Activated T-cell treated with anti-CD3 and anti-CD28 coated beads, Interleukin-2, amount 50 U/mL, for 72 hours (primary cell): ENCODE measurements around the gene C21orf58. TPM values are rescaled to one million over a fixed set of nuclear protein-coding genes. Genes with fewer than 3 reads are reported as not detected.

Experiments used
- ATAC-seq, 2 donors: fragments of 150-1000 bp; cut with Tn5 transposase; replicated peaks in 1 of 2; 2 replicates each; pipeline ENCODE4 v1.10.0; 2021; ENCODE audit warnings: moderate library complexity in 2 of 2, mild to moderate bottlenecking in 1 of 2
- DNase-seq, 2 donors: peaks; one replicate each; pipeline ENCODE4 v3.0.0; 2021 to 2022; ENCODE audit warnings: mixed read lengths in 1 of 2
- H3K27ac Mint-ChIP-seq: one replicate; pipeline ENCODE4 v1.8.0; 2022; ENCODE audit warnings: mild to moderate bottlenecking, moderate library complexity, mixed read lengths
- H3K27me3 Mint-ChIP-seq: one replicate; pipeline ENCODE4 v1.8.0; 2022; ENCODE audit warnings: low read depth, mixed read lengths
- H3K36me3 Mint-ChIP-seq, 2 donors: one replicate each; pipeline ENCODE4 v1.8.0; 2022; ENCODE audit warnings: mixed read lengths in 2 of 2, mild to moderate bottlenecking in 1 of 2; ENCODE audit not compliant: insufficient read depth in 2 of 2
- H3K4me1 Mint-ChIP-seq: one replicate; pipeline ENCODE4 v1.8.0; 2022; ENCODE audit warnings: low read depth, mixed read lengths
- H3K4me3 Mint-ChIP-seq, 2 donors: one replicate each; pipeline ENCODE4 v1.8.0; 2022; ENCODE audit warnings: mild to moderate bottlenecking in 2 of 2, mixed read lengths in 2 of 2, moderate library complexity in 2 of 2
- H3K9me3 Mint-ChIP-seq, 2 donors: one replicate each; pipeline ENCODE4 v1.8.0; 2022; ENCODE audit warnings: mixed read lengths in 2 of 2
- total RNA-seq, 2 donors: library from RNA; stranded (reverse); gene quantifications; one replicate each; pipeline ENCODE4 v1.2.3, GENCODE V29; 2022

The C21orf58 gene
- total RNA-seq, 2 donors from 2014 or later = 37.5 to 39.8 TPM

GRCh38 chr21:46268371-46268770 lies 55.3 kb downstream of the C21orf58 start:
- ATAC-seq (no peak), DNase-seq (no peak)
- Mint-ChIP-seq H3K4me3 (no peak overlapping the region), H3K36me3 (peaks cover 7 to 20% of the 10 kb centered on the region in 2 donors), H3K27ac (no peak overlapping the region), H3K27me3 (no peaks in the 10 kb centered on the region), H3K9me3 (no peaks in the 10 kb centered on the region), H3K4me1 (no peaks in the 10 kb centered on the region)

DNA sequence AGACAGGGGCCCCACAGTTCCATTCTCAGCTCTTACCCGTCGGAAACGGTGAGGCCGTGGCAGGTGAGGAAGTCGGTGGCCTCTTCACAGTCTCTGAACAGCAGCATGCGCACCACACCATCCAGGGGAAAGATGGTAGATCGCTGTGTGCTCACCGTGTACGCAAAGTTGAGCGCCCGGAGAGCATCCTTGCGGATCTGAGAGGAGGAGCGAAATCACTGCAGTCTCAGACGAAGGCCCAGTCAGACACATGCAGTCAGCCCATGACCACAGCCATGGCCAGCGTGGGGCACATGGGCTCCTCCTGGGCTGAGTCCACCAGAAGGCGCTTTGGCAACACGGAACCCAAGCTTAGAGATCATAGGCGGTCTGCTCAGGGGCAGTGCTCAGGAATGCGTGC lies 56.7 kb downstream of the C21orf58 start:
- ATAC-seq (no peak), DNase-seq (no peak)
- H3K4me1 Mint-ChIP-seq = no peaks in the 10 kb centered on the region
- H3K36me3 Mint-ChIP-seq = peaks cover 2 to 14% of the 10 kb centered on the region in 2 donors
- no peaks in the 10 kb centered on the region for H3K9me3 Mint-ChIP-seq
- H3K27ac Mint-ChIP-seq = no peak overlapping the region
- no peaks in the 10 kb centered on the region for H3K27me3 Mint-ChIP-seq
- no peak overlapping the region for H3K4me3 Mint-ChIP-seq

GRCh38 chr21:46265736-46266525 lies 57.7 kb downstream of the C21orf58 start:
- H3K27ac Mint-ChIP-seq = no peak overlapping the region
- H3K27me3 Mint-ChIP-seq = no peaks in the 10 kb centered on the region
- H3K4me1 Mint-ChIP-seq = no peaks in the 10 kb centered on the region

GRCh38 chr21:46264690-46265144 lies 59.0 kb downstream of the C21orf58 start:
- no peak overlapping the region for H3K27ac Mint-ChIP-seq

More at GRCh38 chr21:46265736-46266525, 57.7 kb downstream of the C21orf58 start:
- no peak overlapping the region for H3K4me3 Mint-ChIP-seq
- ATAC-seq (no peak), DNase-seq (no peak)
- peaks cover 2 to 17% of the 10 kb centered on the region in 2 donors for H3K36me3 Mint-ChIP-seq
- no peaks in the 10 kb centered on the region for H3K9me3 Mint-ChIP-seq

DNA sequence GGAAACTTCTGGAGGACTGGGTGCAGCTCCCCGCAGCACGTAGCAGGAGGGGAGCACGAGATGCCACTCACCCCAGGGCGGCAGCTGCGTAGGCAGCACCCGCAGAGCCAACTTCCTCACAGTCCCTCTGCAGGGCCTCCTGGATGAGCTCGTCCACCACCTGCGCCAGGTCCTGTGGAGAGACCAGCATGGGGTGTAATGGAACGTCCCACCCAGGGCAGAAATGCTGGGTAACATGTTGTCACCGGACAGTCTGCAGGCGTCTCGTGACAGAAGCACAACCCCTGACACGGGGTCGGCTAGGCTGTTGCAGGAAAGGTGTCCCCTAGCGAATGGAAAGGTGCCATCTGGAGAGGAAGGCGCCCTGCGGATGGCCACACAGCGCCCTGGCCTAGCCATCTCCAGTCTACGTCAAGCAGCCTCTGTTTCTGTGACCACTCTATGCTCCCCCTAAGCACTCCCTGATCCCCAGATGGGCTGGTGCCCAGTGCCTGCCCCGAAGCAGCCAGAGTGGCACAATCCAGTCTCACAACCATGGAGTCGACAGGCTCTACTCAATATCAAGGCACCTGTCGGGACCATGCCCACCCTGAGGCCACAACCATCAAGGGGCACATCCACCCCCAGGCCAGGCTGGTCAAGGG lies 59.5 kb downstream of the C21orf58 start:
- no peak for ATAC-seq
- no peaks in the 10 kb centered on the region for H3K27me3 Mint-ChIP-seq
- H3K36me3 Mint-ChIP-seq = peaks cover 2 to 15% of the 10 kb centered on the region in 2 donors

More at GRCh38 chr21:46264690-46265144, 59.0 kb downstream of the C21orf58 start:
- no peaks in the 10 kb centered on the region for H3K9me3 Mint-ChIP-seq
- ATAC-seq (no peak), DNase-seq (no peak)
- H3K36me3 Mint-ChIP-seq = peaks cover 2 to 12% of the 10 kb centered on the region in 2 donors
- H3K27me3 Mint-ChIP-seq = no peaks in the 10 kb centered on the region
- H3K4me1 Mint-ChIP-seq = no peaks in the 10 kb centered on the region
- H3K4me3 Mint-ChIP-seq = no peak overlapping the region

DNA sequence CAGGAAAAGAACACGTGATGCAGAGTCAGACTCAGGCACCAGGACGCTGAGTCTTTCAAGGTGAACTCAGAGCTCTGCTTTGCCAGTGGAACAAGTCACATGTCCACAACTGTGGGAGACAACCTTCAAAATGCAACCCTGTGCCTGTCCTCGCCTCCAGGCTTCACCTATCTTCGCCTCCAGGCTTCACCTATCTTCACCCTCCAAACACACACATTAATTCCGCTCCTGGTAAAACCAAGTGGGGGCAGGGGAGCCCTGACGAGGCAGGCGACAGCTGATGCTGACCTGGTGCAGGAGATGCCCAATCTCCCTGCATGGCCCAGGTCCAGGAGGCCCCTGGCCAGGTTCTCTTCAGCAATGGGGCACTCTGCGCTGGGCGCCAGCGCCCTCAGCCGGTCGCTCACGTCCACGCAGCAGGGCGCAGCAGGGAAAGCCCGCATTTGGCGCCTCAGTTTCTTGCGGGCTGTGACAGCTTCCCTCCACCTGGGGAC lies 67.1 kb downstream of the C21orf58 start:
- H3K4me3 Mint-ChIP-seq = no peak overlapping the region
- H3K27ac Mint-ChIP-seq = no peak overlapping the region
- no peaks in the 10 kb centered on the region for H3K27me3 Mint-ChIP-seq
- peaks cover 9 to 47% of the 10 kb centered on the region in 2 donors for H3K36me3 Mint-ChIP-seq
- ATAC-seq = no peak
- peaks cover 22% of the 10 kb centered on the region for H3K4me1 Mint-ChIP-seq
- H3K9me3 Mint-ChIP-seq = peaks cover 0 to 1% of the 10 kb centered on the region in 2 donors
- no peak for DNase-seq

More for the DNA sequence above, 59.5 kb downstream of the C21orf58 start:
- H3K27ac Mint-ChIP-seq = no peak overlapping the region
- H3K4me1 Mint-ChIP-seq = no peaks in the 10 kb centered on the region
- H3K4me3 Mint-ChIP-seq = no peak overlapping the region
- H3K9me3 Mint-ChIP-seq = no peaks in the 10 kb centered on the region
- DNase-seq = no peak

DNA sequence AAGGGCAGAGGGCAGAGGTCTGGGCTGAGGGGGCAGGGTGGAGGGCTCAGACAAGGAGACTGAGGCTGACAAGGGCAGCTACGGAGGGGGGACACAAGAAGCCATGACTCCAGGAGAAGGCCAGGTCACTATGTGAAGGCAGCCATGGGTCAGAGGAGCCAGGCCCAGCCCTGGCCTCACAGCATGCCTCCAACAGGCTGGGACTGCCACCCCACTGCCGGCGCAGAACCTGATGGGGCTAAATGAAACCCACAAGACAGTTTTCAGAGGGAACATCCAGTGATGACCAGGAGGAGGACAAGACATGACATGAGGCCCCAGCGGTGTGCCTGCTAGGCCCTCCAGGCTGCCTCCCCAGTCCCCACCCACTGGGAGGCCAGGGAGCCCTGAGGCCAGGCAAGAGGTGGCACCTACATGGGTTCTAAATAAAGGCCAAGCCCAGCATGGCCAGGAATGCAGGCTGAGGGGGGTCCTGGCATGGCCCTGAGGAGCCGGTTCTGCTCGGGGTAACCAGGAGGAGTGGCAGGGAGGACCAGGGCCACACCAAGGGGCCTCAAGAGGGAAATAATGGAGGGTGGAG lies 67.8 kb downstream of the C21orf58 start:
- Mint-ChIP-seq H3K4me1 (peaks cover 26% of the 10 kb centered on the region), H3K9me3 (peaks cover 0 to 1% of the 10 kb centered on the region in 2 donors), H3K4me3 (no peak overlapping the region), H3K27ac (no peak overlapping the region), H3K36me3 (peaks cover 9 to 46% of the 10 kb centered on the region in 2 donors), H3K27me3 (no peaks in the 10 kb centered on the region)
- ATAC-seq = no peak
- no peak for DNase-seq

DNA sequence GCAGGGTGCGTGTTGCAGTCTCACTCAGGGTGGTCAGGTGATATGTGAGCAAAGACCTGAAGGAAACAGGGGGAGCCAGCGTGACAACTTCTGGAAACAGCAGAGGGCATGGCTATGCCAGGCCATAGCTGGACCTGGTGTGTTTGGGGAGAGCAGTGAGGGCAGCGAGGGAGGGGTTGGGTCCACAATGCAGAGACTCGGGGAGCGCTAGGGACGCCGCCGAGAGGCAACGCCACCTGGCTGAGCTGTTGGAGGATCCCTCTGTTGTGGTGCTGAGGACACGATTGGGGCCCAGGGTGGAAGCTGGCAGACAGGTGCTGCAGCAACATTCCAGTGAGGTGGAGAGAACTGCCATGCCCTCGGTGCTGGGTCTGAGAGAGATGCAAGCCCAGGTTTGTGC lies 68.5 kb downstream of the C21orf58 start:
- H3K27ac Mint-ChIP-seq = peak overlapping the region; percentile 27
- H3K4me3 Mint-ChIP-seq = no peak overlapping the region
- H3K27me3 Mint-ChIP-seq = no peaks in the 10 kb centered on the region
- ATAC-seq (no peak), DNase-seq (no peak)
- peaks cover 33% of the 10 kb centered on the region for H3K4me1 Mint-ChIP-seq
- peaks cover 9 to 46% of the 10 kb centered on the region in 2 donors for H3K36me3 Mint-ChIP-seq
- H3K9me3 Mint-ChIP-seq = peaks cover 0 to 1% of the 10 kb centered on the region in 2 donors

GRCh38 chr21:46254208-46254975 lies 69.3 kb downstream of the C21orf58 start:
- H3K27ac Mint-ChIP-seq = peak overlapping the region; percentile 86
- ATAC-seq (no peak), DNase-seq (no peak)
- no peaks in the 10 kb centered on the region for H3K27me3 Mint-ChIP-seq
- peaks cover 0 to 1% of the 10 kb centered on the region in 2 donors for H3K9me3 Mint-ChIP-seq
- H3K4me1 Mint-ChIP-seq = peaks cover 35% of the 10 kb centered on the region
- peaks cover 10 to 52% of the 10 kb centered on the region in 2 donors for H3K36me3 Mint-ChIP-seq
- peak overlapping the region; percentile 36 to 70 for H3K4me3 Mint-ChIP-seq

- Mint-ChIP-seq H3K4me1 (peaks cover 35% of the 10 kb centered on the region), H3K9me3 (peaks cover 0 to 1% of the 10 kb centered on the region in 2 donors), H3K4me3 (peak overlapping the region; percentile 36 to 70), H3K36me3 (peaks cover 13 to 49% of the 10 kb centered on the region in 2 donors), H3K27ac (peak overlapping the region; percentile 86), H3K27me3 (no peaks in the 10 kb centered on the region)
- peak; percentile 60 to 62 for DNase-seq
- ATAC-seq = peak; percentile 93
Measured at GRCh38 chr21:46253610-46254124, 70.0 kb downstream of the C21orf58 start.

- ATAC-seq (no peak), DNase-seq (no peak)
- Mint-ChIP-seq H3K4me3 (no peak overlapping the region), H3K36me3 (peaks cover 13 to 48% of the 10 kb centered on the region in 2 donors), H3K27me3 (no peaks in the 10 kb centered on the region), H3K4me1 (peaks cover 35% of the 10 kb centered on the region), H3K9me3 (peaks cover 0 to 1% of the 10 kb centered on the region in 2 donors), H3K27ac (peak overlapping the region; percentile 57)
Measured at GRCh38 chr21:46252840-46253239, 70.8 kb downstream of the C21orf58 start.
